Stimulated activated CD8-positive, alpha-beta memory T cell treated with anti-CD3 and anti-CD28 coated beads, Interleukin-7, amount 100 ng/mL, for 4 hours (primary cell): ENCODE results near the gene KDM5A.

ENCODE experiments used
- DNase-seq, 2 donors: peaks; one replicate each; pipeline ENCODE4 v3.0.0-alpha.2; 2020; ENCODE audit warnings: low read depth in 2 of 2

Gene KDM5A

DNA sequence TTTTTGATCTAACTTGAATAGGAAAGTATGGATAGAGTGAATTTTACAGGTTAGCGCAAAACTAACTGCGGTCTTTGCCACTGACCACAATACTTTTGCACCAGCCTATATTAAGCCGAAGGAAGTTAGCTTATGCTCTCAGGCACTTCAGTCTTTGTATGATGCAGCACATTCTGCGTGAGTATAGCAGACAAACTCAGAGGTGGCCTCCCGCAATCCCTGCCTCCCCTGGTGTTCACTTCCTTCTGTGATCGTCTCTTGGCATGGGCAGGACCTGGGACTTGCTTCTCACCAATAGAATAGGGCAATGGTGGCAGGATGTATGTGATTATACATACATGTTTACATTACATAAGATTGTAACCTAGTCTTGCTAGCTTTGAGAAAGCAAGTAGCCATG is 116.2 kb downstream of the KDM5A start:
- DNase-seq = no peak

DNA sequence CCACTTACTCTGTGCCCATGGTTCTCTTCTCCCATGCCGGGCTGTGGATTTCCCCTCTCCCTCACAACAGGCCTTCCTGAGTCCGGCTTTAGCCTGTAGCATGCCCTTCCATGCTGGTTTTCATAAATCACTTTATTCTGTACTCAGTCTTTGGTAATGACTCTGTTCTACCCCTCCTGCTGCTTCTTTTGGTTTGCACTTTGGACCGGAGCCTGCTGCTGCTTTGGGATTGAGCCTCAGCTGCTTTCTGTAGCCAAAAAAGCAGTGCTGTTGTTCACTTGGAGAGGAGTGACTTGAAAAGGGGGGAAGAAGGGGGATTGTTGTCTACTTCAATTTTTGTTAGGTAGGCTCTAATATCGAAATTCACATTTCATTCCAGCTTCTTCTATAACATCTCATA is 118.0 kb downstream of the KDM5A start:
- no peak for DNase-seq

DNA sequence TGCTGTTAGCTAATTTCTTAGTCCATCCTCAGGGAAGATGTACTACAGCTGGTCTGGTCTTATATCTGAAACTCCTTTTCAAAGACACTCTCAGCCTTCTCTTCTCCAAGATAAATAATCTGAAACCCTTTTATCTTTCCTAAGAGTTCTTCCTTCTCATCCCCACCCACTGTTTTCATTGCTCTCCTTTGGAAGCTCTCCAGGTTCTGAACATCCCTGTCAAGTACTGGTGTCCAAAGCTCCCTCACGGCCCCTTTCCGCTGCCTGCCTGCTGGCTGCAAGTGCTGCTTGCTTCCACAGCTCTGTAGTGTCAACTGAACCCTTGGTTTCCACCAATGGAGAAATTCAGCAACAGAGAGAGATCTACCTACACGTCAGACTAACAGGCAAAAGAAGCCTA is 119.9 kb downstream of the KDM5A start:
- no peak for DNase-seq

DNA sequence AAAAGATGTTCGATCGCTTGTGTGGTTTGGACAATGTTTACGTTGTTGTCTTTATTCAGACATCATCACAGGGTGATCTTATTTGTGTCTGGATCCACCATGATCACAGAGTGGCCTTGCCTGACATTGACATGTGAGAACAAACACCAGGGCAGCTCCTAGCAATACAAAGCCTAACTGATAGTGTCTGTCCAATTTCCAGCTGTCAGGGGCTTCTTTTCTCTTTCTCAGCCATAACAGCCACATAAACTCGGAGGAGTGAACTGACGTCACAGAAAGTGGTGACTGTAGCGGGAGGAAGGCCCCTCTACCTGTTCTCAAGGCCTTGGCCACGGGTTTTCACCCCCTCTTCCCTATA is 120.7 kb downstream of the KDM5A start:
- DNase-seq = no peak

DNA sequence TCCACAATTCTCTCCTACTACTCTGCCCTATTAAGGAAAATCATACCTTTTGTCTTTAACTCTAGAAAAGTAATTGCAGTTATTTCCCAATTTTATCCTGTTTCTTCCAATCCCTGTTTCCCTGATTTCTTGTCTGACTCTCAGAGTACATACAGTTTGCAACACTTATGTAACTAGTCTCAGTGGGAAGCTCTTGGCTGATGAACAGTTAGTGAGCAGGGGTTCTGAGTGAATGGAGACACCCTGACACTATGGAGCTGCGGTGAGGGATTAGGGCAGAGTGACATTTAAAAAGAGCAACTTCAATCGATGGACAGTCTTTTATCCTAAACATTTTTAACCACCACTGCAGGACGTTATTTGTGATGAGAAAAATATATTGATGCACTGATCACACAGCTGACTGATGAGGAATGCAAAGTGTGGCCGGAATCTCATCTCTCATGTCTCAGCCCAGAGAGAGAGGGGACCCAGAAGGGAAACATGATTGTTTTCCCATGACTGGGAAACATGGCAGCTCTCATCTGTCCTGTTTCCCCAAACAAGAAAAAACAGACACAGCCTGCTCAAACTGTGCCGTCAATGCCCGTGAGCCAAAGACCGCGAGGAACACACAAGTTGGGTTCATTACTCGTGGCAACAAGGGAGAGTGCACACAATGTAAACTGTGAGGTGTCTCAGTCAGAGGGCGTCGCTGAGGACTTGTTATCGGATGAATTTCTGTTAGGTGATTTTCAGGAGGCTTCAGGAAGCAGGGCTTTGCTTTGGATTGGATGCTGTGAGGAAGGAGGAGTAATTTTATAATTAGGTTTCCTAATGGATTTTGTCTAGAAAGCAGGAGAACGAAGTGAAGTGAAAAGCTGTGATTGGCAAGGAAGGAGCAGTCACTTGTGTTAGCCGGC is 121.3 kb downstream of the KDM5A start:
- no peak for DNase-seq

DNA sequence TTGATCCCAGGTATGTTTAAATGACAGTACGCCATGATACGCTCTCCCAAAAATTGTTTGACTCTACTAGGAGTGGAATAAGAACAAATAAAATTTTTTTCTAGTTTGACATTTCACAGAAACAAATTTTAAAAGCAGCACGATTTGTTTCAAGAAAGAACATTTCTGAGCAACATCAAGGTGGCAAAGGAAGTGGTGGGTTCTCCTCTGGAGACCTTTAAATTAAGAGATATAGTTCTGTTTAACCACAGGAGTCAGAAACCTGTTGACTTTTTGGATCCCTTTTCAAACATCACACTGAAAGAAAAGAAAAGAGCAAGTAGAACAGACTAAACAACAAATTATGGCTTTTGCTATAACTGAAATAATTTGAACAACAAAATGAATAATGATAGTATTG is 124.0 kb downstream of the KDM5A start:
- no peak for DNase-seq

DNA sequence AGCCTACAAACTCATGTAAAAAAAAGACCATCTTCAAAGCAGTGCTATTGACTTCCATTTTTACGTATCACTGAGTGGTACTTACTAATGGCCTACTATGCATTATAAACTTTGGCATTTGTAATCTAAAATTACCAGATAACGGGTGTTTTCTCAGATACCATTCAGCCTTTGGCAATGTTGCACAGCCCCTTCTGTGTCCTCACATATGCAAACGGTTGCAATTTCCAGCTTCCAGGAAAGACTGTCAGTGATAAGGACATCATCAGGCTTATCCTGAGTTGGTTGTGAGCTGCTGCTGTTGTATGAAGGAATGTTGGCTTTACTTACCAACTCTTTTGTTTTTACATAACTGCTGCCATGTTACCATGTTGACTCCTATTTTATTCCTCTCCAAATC is 124.9 kb downstream of the KDM5A start:
- no peak for DNase-seq

DNA sequence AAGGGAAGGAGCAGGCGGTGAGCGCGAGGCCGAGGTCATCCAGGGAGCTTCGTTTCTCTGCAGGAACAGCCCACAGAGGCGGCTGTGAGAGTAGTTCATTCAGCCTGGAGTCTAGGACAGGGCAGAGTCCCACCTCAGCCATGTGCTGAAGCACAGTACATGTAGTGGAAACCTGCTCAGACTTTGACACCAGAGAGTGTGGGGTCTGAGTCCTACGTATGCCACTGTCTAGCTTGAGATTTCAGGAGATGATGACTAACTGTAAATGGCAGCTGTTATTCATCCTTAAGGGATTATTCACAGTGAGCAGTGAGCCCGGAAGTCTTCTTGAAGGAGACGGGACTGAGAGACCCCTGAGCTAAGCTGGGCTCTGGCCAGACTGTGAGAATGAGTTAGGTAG is 125.5 kb downstream of the KDM5A start:
- no peak for DNase-seq

DNA sequence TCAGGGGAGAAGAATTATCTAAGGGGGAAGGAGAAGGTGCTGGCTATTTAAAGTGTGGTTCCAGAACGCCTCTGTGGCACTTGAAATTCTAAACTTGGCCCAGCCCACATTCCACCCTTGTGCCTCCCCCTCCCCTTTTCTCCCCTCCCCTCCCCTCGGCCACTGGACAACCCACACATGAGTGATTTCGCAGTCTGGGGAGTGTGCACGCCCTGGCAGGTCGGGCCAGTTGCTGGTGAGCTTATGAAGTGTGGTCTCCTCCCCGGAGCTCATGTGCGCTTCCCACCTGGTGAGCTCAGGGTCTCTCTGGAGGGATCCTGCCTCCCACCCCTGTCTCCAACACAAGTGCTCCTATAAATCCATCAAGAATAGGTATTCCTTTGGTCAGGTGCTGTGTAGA is 126.3 kb downstream of the KDM5A start, which contains the start of gene SLC6A13:
Gene SLC6A13 (minus strand): TSS at position 20 of the 400 bp plus-strand sequence. CDS start 2,784 bp downstream, outside the sequence.
- DNase-seq = no peak

DNA sequence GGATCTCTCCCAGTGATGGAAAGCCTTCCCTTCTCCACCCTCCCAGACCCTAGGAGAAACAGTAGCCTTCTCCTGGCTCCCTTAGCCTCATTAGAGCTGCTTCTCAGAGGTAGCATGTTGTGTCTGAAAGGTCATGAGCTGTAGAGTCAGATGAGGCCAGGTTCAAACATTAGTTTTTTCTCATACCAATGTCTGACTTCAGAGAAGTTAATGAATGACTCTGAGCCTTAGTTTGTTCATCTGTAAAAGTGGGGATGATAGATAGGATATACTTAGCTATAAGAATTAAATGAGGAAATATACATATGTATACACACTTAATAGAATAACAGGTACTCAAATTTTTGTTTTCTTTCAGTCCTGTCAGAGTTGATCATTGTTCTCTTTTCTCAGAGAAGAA is 127.0 kb downstream of the KDM5A start:
- no peak for DNase-seq

DNA sequence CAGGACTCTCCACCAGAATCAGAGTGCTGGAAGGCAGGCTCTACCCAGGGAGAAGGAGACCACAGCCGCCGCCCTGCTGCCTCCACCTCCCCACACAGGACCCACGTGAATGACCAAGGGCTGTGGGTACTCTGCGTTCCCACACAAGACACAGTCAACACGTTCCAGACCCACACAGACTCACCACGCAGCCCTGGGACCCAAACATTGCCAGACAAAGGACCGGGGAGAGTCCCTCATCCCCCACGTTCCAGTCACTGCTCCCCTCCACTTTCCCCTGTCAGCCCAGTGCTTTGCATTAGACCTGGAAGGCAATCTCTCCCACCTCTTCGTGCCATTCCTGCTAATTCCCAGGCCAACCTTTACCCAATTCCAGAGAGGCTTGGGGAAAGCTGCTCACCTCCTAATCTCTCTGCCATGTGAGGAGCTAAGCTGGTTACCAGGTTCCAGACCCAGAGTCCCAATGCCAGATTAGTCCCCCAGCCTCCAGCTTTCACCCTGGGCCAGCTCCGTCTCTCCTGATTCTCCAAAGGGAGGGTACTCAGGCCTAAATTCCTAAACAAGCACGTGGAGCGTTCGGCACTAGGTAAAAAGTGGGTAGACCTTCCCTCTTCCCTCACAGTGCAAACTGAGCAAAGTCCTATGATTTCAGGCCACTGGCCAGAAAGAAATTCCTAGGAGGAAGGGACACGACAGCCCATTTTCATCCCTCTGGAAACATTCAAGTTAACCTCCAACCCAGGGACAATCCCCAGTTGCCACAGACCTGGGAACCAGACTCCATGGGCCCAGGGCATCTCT is 131.4 kb downstream of the KDM5A start:
- DNase-seq = no peak

DNA sequence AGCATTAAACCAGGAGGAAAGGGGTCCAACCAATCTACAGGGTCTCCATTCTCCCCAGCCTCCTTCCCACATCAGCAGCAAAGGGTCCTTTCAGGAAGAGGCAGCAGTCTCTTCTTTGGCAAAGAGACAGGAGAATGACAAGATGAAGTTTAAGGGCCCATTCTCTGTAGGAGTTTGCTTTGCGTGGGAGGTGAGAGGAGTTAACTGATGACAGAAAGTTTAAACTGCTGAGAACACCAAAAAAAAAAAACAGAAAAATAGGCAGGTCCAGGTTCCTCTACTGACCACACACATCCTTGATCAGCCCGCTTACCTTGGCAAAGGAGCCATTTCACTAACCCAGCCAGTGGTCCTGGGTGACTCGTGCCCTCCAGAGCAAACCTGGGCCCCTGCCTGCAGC is 132.2 kb downstream of the KDM5A start:
- DNase-seq = no peak

DNA sequence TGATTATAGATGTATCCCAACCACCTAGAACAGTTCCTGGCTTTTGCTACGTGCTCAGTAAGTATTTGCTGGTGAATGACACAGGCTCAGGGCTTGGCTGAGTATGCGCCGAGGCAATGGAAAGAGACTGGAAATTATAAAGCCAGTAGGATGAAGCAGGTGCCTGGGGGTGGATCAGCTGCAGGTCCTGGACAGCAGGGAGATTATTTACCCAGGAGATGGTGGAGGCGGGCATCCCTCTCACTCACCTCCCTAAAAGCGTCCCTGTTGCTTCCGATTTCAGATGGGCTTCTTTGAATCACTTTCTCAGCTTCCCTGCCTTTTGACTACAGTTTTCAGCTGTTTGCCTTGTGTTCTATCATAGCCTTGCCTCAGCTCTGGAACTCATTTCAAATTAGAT is 132.9 kb downstream of the KDM5A start:
- no peak for DNase-seq

DNA sequence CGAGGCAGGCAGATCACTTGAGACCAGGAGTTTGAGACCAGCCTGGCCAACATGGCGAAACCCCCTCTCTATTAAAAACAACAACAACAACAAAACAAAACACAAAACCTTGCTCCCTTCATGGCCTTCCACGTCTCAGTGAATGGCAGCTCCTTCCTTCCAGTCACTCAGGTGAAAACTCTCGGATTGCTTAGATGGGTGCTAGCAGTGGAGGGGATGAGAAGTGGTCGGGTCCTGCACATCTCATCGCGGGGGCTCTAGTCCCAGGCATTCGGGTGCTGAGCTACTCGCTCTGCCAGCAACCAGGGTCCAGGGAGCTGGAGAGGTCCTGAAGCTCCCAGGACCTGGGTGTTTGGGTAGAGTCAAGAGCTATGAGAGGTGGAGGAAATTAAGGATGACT is 134.2 kb downstream of the KDM5A start:
- no peak for DNase-seq

DNA sequence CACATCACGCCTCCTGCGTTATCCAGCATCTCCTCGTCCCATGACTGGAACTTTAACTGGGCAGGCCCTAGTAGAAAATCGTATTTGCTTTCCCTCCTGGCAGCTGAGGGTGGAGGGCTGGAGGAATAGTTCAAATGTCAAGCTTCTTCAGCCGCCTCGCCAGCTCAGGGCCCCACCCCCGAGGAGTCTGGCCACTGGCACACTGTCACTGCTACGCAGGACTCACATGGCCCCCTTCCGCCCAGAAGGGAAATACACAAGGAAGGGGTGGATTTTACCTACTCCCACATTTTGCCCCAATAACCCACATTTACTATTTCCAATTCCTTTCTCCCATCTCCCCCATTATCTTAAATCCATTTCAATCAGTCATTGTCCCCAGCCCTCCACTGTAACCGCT is 135.1 kb downstream of the KDM5A start:
- DNase-seq = no peak

DNA sequence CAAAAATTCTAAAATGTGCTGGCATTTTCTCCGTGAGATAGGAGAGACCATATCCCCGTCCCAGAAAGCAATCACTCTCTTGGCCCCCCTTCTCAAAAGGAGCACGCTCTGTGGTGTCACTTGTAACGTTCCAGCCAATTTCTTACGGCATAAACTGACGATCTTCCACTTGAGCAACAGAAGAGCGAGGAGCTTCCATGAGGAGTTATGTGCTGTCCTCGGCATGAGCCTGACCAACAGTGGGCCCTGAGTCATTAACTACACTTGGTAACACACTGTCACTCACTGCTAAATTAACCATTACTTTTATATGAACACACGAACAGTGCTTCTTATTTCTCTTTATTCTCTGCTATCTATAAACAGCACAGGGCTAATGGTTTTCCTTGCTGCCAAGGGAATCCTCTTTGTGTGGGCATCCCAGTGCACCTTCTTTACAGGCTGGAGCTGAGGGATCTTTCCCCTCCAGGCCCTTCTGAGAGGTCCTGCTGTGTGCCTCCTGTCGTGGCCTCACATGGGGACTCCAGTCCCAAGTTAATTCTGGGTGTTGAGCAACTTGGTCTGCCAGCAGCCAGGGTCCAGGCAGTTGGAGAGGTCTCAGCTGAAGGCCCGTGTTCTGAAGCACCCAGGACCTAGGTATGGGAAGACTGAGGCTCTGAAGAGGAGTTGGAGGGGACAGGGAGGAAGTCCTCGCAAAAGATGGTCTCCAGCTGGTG is 135.8 kb downstream of the KDM5A start:
- no peak for DNase-seq

DNA sequence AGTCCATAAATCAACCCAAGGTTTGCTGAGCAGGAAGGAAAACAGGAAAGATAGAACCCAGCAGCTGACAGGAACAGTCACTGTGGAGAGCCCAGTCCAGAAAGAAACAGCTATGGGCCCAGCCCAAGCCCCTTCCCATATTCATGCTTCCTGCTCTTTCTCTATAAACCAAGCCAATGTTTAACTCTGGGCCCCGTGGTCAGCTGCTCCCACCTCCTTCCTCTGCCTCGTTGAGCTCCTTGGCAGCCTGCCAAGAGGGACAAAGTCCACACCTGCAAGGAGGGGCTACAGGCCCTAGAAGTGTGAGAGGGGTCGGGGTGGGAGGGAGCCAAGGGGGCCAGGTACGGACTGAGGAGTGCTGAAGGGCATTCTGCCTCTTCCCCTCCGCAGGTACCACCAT is 136.5 kb downstream of the KDM5A start:
- DNase-seq = no peak

DNA sequence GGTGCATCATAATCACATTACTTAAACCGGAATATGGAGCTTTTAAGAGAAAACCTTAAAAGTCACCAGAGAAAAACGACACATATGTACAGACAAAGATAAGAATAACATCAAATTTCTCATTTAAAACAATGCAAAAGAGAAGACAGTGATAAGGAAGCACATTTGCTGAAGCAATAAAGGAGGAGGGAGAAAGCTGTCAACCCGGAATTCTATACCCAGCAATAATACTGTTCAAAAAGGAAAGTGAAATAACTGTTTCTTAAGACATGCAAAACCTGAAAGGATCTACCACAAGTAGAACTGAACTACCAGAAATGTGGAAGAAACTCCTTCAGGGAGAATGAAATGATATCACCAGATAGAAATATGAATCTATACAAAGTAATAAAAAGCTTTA is 141.8 kb downstream of the KDM5A start:
- no peak for DNase-seq

DNA sequence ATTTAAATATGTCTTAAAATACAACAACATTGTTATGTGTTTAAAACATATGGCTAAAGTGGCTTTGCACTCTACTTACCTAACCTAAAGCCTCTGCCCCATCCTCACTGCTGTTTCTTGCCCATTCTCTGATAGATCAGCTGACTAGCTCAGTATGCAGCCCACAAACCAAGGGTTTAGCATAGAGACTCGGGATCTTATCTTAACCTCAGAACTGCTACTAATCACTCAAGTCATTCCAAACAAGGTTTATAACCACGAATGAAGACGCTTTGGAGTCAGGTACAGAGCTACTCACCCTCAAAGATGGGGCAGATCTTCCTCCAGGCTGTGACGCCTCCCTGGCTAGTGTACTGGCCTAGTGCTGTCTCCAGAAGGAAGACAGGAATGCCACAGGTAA is 145.7 kb downstream of the KDM5A start:
- no peak for DNase-seq

DNA sequence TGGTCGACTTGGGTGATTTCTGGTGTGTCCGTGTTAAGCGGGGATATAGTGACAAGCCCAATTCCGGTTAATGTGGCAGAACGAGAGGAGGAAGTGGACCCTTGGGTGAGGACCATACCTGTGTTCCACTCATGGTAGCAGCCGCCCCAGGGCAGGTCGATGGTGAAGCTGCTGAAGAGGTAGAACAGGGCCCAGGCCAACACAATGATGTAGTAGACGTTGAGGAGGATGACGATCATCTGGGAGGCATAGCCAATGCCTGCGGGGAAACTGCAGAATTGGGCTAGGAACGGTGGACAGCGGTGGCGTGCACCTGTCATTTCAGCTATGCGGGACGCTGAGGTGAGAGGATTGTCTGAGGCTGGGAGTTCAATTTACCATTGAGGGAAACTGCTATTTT is 146.6 kb downstream of the KDM5A start:
- no peak for DNase-seq

DNA sequence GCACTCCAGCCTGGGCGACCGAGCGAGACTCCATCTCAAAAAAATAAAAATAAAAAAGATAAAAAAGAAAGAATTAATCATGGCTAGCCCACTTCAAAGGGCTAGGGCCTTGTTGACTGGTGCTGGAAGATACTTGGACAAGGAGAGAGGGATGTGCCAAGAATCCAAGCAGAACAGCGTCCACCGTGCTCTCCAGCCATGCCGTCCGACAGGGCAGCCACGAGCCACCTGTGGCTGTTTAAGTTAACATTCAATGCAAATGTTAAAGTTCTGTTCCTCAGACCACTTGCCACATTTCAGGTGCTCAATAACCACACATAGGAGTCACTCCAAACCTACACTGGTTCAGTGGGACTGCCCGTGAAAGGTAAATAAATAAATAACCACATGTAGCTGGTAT is 147.9 kb downstream of the KDM5A start:
- no peak for DNase-seq

DNA sequence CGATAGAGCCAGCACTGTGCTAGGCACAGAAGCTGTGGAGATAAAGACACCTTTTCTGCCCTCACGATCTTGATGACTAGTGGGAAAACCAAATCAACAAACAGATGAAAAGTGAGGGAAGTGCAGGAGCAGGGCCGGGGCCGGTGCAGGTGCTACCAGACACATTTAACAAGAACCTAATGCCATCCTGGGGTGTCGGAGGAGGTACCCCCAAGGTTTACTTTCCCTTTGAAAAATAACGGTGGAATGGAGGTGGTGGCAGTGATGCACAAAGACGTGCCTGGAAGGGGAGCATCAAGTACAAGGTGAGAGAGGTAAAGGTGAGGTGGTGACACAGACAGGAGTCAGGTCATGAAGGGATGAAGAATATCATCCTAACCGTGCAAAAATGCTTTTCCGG is 148.6 kb downstream of the KDM5A start:
- DNase-seq = no peak
